Suppressor macrophage (primary cell): Measurements from ENCODE around the gene SVIL.
"Not testable (repeated sequence)": the region's sequence is repeated elsewhere in the genome, so short reads cannot be mapped to it uniquely, and the experiment has no call there.

Experiments
- DNase-seq, 4 experiments: peaks; one replicate each; pipeline ENCODE4 v3.0.0-alpha.2; 2020 to 2022

The SVIL gene

GRCh38 chr10:29570248-29570647, 64.5 kb downstream of the SVIL start:
- not testable (repeated sequence) for DNase-seq

GRCh38 chr10:29569795-29570194, 65.0 kb downstream of the SVIL start:
- no peak for DNase-seq

- DNase-seq: no peak
Observed at GRCh38 chr10:29567003-29567402, 67.8 kb downstream of the SVIL start.

GRCh38 chr10:29566209-29566608, 68.6 kb downstream of the SVIL start:
- DNase-seq: not testable (repeated sequence)

- DNase-seq: peak; percentile 23 to 65 (median 42)
Observed at GRCh38 chr10:29563420-29564035, 71.2 kb downstream of the SVIL start.

GRCh38 chr10:29563006-29563405, 71.8 kb downstream of the SVIL start:
- DNase-seq: not testable (repeated sequence)

- DNase-seq: no peak
Observed at GRCh38 chr10:29559996-29560395, 74.8 kb downstream of the SVIL start.

- no peak for DNase-seq
Observed at GRCh38 chr10:29557665-29558064, 77.1 kb downstream of the SVIL start.

GRCh38 chr10:29555746-29556481, 78.9 kb downstream of the SVIL start:
- DNase-seq: peak in 3 of 4 experiments; percentile 4 to 35 (median 24)

GRCh38 chr10:29555091-29555745, 79.6 kb downstream of the SVIL start:
- peak; percentile 65 to 83 (median 76) for DNase-seq

GRCh38 chr10:29554660-29555059, 80.1 kb downstream of the SVIL start:
- peak; percentile 47 to 72 (median 62) for DNase-seq

GRCh38 chr10:29553544-29554250, 81.1 kb downstream of the SVIL start:
- DNase-seq: peak in 3 of 4 experiments; percentile 6 to 26 (median 24)

- not testable (repeated sequence) for DNase-seq
Observed at GRCh38 chr10:29553116-29553515, 81.7 kb downstream of the SVIL start.

GRCh38 chr10:29549493-29549892, 85.3 kb downstream of the SVIL start:
- DNase-seq: not testable (repeated sequence)

- DNase-seq: no peak
Observed at GRCh38 chr10:29546773-29547313, 87.9 kb downstream of the SVIL start.

GRCh38 chr10:29545122-29545521, 89.6 kb downstream of the SVIL start:
- DNase-seq: no peak

GRCh38 chr10:29543715-29544114, 91.1 kb downstream of the SVIL start:
- no peak for DNase-seq

GRCh38 chr10:29542723-29543122, 92.0 kb downstream of the SVIL start:
- no peak for DNase-seq

- no peak for DNase-seq
Observed at GRCh38 chr10:29541422-29542210, 93.2 kb downstream of the SVIL start.

- DNase-seq: no peak
Observed at GRCh38 chr10:29540016-29540415, 94.8 kb downstream of the SVIL start.

GRCh38 chr10:29539412-29539811, 95.4 kb downstream of the SVIL start:
- no peak for DNase-seq

- no peak for DNase-seq
Observed at GRCh38 chr10:29537799-29538198, 97.0 kb downstream of the SVIL start.
